GM10266 (cell line): ENCODE results near the gene SNAP25.

Experiments
- DNase-seq: peaks from one replicate; pipeline ENCODE4 v3.0.0; 2012; ENCODE audit errors: extremely low spot score
- TF ChIP-seq, protein P1 (sequence below): IDR thresholded peaks from 2 replicates; pipeline ENCODE4 v1.5.1; 2012; ENCODE audit warnings: mild to moderate bottlenecking, low read depth; ENCODE audit not compliant: control insufficient read depth, insufficient read depth; ENCODE audit errors: missing control alignments

SNAP25 gene

DNA sequence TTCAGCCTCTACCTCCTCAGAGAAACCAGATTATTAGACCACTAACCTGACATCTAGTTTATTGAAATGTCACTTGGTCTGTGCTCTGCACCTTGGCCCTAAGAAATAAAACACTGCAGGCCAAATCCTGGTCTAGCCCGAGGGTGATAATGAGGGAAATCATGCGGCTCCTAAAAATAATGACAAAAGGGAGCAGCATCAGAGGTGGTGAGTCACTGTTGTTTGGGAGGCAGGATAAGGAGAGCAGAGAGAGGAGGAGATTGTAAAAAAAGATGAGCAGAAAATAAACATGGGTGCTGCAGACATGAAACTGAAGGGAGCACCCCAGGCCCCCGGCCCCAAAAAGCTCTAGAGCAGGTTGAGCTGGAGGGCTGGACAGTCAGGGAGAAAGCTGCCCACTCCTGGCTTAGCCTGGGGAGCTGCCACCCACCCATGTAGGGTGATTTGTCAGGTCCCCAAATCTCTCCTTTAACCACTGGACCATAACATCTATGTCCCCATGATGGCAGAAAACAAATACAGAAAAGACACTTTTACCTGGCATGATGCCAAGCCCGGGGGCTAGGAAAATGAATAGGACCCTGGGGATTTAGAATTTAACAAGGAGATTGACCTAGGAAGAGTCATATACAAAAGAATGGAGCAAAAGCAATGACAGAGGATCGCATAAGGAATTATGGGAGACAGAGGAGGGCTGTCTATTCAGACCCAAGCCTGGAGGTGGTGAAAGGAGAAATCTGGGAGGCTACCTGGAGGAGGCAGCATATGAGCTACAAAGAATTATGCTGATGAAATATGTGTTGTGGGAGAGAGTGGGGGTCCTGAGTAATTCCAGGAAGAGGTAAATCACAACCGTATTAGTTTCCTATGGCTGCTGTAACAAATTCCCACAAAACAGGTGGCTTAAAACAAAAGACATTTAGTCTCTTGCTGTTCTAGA lies 103.7 kb downstream of the SNAP25 start:
- no peak for DNase-seq
- TF ChIP-seq, protein P1, sequence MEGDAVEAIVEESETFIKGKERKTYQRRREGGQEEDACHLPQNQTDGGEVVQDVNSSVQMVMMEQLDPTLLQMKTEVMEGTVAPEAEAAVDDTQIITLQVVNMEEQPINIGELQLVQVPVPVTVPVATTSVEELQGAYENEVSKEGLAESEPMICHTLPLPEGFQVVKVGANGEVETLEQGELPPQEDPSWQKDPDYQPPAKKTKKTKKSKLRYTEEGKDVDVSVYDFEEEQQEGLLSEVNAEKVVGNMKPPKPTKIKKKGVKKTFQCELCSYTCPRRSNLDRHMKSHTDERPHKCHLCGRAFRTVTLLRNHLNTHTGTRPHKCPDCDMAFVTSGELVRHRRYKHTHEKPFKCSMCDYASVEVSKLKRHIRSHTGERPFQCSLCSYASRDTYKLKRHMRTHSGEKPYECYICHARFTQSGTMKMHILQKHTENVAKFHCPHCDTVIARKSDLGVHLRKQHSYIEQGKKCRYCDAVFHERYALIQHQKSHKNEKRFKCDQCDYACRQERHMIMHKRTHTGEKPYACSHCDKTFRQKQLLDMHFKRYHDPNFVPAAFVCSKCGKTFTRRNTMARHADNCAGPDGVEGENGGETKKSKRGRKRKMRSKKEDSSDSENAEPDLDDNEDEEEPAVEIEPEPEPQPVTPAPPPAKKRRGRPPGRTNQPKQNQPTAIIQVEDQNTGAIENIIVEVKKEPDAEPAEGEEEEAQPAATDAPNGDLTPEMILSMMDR = no peak

DNA sequence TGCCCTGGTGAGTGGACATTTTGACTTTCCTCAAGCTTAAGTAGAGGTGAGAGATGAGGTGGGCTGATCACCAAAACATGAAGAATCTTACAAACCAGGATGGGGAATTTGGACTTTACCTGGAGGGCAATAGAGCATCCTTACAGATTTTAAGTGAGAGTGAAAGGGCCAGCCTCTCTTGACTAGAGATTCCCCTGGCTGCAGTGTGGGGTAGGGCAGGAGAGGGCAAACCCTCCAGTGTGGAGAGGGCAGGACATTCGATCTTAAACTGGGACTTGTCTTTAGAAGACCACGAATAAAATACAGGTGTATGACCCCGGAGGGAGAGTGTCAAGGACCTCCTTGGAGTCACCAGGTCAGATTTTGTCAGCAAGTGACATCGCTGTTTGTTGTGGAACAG lies 105.1 kb downstream of the SNAP25 start:
- DNase-seq = no peak
- TF ChIP-seq, protein P1 = no peak

DNA sequence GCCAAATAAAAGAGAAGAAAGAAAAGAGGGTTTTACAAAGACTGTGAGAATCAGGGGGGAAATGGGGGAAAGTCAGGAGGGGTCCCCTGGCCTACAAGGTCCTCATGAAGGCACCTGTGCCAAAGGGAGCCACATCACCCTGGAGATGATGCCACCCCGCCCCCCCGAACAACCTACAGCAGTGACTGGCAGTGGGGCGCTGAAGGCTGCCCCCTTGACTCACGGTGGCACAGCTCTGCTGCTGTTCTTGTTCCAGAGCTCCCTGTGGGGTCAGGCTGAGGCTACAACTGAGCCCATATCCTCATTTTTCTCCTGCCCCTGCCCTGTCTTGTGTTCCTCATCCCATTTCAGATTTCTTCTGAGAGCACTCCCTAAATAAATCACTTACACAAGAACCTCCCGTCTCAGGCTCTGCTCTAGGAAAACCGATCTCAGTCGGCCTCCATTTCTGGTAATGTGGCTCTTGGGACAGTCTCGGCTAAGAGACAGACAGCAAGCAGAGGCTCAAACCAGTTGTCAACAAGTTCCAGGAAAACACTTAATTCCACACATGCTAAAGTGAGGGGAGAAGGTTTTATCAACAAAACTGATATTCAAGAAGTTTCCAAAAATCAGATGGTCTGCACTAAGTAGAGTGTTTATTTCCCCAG lies 105.7 kb downstream of the SNAP25 start:
- no peak for DNase-seq
- TF ChIP-seq, protein P1 = no peak

DNA sequence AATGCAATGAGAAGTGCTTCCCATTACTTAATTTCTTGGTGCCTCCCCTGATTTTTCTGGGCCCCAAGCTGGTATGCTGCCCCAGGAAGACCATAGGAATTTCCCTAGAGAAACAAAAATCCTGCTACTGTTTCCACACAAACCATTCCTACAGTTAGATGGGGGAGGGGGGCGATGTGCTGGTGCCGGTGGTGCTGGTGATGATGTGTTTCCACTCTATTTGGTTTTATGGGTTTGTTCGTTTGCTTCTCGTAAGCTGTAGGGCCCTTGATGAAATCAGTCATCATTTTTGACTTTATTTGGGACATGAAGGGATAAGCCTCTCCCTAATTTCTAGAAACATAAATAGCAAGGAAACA lies 110.2 kb downstream of the SNAP25 start:
- no peak for DNase-seq
- TF ChIP-seq, protein P1 = no peak

DNA sequence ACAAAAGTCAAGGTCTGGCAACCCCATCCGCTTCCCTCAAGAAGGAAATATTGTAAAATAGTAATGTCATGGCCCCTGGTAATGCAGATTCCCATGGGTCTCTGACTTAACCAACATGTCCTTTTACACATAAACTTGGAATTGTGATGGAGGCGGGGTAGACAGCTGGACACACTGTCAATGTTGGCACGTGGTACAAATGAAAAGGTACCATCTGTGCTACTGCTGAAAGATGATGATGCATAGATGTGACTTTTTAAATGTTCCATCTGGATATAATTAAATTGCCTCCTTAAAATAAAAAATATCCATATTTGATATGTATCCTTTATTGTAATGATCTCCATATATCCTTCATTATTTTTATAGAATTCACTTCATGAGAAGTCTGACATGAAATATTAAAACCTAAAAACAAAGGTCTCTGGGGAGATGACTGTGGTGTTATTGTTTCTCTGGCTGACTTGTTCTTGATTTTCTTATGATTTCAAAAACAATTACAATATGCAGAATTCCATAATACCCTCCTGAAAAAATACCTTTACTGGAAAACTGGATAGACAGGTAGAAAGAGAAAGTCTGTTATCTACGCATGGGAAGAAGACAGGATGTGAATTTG lies 110.9 kb downstream of the SNAP25 start:
- no peak for DNase-seq
- TF ChIP-seq, protein P1 = no peak

DNA sequence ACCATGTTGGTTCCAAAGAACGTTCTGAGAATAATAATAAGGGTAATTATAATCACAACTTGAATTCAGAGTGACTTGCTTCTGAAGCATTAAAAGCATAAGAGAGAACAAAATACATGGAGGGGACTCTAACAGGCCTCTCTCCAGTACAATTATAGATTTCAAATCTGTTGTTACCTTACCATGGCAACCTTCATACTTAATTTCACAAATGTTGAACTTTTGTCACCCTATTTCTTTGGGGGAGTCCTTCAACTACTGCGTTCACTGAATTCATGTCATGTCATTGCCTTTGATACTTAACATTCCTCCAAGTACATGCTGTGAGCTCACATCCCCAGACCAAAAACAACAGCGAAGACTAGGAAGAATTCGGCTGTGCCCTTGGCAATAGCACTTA lies 111.4 kb downstream of the SNAP25 start:
- TF ChIP-seq, protein P1 = no peak
- DNase-seq = no peak
